ENCODE results near the gene COX6A2. TPM values are rescaled to one million over a fixed set of nuclear protein-coding genes. Genes with fewer than 3 reads are reported as not detected.

COX6A2 gene
- total and polyA plus RNA-seq, 2 donors (not counting 1 experiment from before 2014, with no cell fraction given), result not detected

DNA sequence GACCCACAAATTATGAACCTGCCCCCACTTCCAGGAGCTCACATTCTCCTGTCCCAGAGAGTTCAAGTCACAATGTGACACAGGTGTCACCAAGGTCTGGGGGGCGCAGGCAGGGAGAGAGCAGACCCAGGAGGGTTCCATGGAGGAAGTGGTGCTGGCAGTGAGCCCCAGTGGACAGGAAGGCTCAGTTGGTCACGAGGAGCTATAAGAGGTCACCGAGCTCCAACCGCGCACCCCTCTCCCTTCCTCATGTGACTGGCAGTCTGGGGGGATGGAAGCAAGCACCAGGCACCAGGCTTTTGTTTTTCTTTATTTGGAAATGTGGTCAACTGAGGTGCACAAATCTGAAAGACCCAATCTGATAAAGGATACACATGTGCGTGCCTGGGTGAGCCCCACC is 32.5 kb downstream of the COX6A2 start:
- H3K4me2 ChIP-seq (ENCODE audit: extremely low read depth, insufficient read depth, low read length), result no peak overlapping the region
- no peak overlapping the region for H3K9ac ChIP-seq (ENCODE audit: insufficient read depth, low read length)
- H3K27me3 ChIP-seq (ENCODE audit: control insufficient read depth, insufficient read depth, low read length), result no peaks in the 10 kb centered on the region
- no peak for DNase-seq (ENCODE audit: low read depth in 2 of 2)
- H4K20me1 ChIP-seq (ENCODE audit: control insufficient read depth, extremely low read depth, insufficient read depth, low read length), result no peaks in the 10 kb centered on the region
- no peaks in the 10 kb centered on the region for H3K79me2 ChIP-seq (ENCODE audit: control insufficient read depth, insufficient read depth, low read length)
- no peaks in the 10 kb centered on the region for H3K4me1 ChIP-seq (ENCODE audit: control insufficient read depth, extremely low read depth, insufficient read depth, low read length)
- no peak overlapping the region for H3K27ac ChIP-seq (ENCODE audit: insufficient read depth, low read length)
- H3K36me3 ChIP-seq (ENCODE audit: control insufficient read depth, insufficient read depth, low read length), result no peaks in the 10 kb centered on the region
- TF ChIP-seq, protein P1, sequence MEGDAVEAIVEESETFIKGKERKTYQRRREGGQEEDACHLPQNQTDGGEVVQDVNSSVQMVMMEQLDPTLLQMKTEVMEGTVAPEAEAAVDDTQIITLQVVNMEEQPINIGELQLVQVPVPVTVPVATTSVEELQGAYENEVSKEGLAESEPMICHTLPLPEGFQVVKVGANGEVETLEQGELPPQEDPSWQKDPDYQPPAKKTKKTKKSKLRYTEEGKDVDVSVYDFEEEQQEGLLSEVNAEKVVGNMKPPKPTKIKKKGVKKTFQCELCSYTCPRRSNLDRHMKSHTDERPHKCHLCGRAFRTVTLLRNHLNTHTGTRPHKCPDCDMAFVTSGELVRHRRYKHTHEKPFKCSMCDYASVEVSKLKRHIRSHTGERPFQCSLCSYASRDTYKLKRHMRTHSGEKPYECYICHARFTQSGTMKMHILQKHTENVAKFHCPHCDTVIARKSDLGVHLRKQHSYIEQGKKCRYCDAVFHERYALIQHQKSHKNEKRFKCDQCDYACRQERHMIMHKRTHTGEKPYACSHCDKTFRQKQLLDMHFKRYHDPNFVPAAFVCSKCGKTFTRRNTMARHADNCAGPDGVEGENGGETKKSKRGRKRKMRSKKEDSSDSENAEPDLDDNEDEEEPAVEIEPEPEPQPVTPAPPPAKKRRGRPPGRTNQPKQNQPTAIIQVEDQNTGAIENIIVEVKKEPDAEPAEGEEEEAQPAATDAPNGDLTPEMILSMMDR (conservative IDR thresholded peaks at IDR 0.05 in 1 of 2, IDR thresholded peaks at IDR 0.05 in 1 of 2; ENCODE audit: low read depth in 1 of 2, low read length in 2 of 2), result no peak
- no peak for TF ChIP-seq EZH2 (IDR thresholded peaks at IDR 0.05; ENCODE audit: low read length, missing control alignments)
- H3K4me3 ChIP-seq (replicated peaks in 1 of 4; ENCODE audit: control extremely low read depth in 1 of 4, insufficient read depth in 1 of 4, low read depth in 3 of 4, low read length in 4 of 4), result no peak overlapping the region
- H2AFZ ChIP-seq (ENCODE audit: low read length), result no peak overlapping the region
- H3K9me3 ChIP-seq (ENCODE audit: control insufficient read depth, insufficient read depth, low read depth, low read length), result no peaks in the 10 kb centered on the region

DNA sequence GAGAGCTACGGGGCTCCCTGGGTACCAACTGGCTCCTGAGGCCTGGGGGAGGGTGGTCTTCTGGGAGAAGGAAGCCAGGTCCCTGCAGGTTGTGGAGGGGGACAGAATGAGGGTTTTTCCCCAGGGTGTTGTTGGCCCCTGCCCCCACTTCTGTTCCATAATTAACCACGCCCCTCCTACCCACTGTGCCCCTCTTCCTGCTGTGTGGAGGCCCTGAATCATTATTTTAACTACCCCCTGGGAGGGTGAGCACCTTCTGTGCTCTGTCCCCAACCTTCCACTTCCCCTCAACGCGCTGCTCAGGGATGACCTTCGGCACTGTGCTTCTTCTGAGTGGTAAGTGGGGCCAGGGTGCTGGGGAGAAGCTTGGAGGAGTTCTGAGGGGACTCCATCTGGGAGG is 35.1 kb downstream of the COX6A2 start, which contains the start of gene ITGAD:
Gene ITGAD (plus strand): TSS at position 280 of the 400 bp plus-strand sequence. CDS start 26 bp downstream, at position 306.
- DNase-seq (ENCODE audit: low read depth in 2 of 2), result no peak
- no peaks in the 10 kb centered on the region for H3K27me3 ChIP-seq (ENCODE audit: control insufficient read depth, insufficient read depth, low read length)
- H3K4me2 ChIP-seq (ENCODE audit: extremely low read depth, insufficient read depth, low read length), result no peak within 1 kb of the TSS
- TF ChIP-seq, protein P1 (conservative IDR thresholded peaks at IDR 0.05 in 1 of 2, IDR thresholded peaks at IDR 0.05 in 1 of 2; ENCODE audit: low read depth in 1 of 2, low read length in 2 of 2), result no peak
- no peak for TF ChIP-seq EZH2 (IDR thresholded peaks at IDR 0.05; ENCODE audit: low read length, missing control alignments)
- no peak within 1 kb of the TSS for H3K9ac ChIP-seq (ENCODE audit: insufficient read depth, low read length)
- H3K9me3 ChIP-seq (ENCODE audit: control insufficient read depth, insufficient read depth, low read depth, low read length), result no peaks in the 10 kb centered on the region
- no peaks in the 10 kb centered on the region for H3K79me2 ChIP-seq (ENCODE audit: control insufficient read depth, insufficient read depth, low read length)
- no peaks in the 10 kb centered on the region for H3K36me3 ChIP-seq (ENCODE audit: control insufficient read depth, insufficient read depth, low read length)
- H4K20me1 ChIP-seq (ENCODE audit: control insufficient read depth, extremely low read depth, insufficient read depth, low read length), result no peaks in the 10 kb centered on the region
- H3K4me3 ChIP-seq (replicated peaks in 1 of 4; ENCODE audit: control extremely low read depth in 1 of 4, insufficient read depth in 1 of 4, low read depth in 3 of 4, low read length in 4 of 4), result no peak within 1 kb of the TSS
- no peak within 1 kb of the TSS for H2AFZ ChIP-seq (ENCODE audit: low read length)
- no peaks in the 10 kb centered on the region for H3K4me1 ChIP-seq (ENCODE audit: control insufficient read depth, extremely low read depth, insufficient read depth, low read length)
- H3K27ac ChIP-seq (ENCODE audit: insufficient read depth, low read length), result no peak within 1 kb of the TSS

DNA sequence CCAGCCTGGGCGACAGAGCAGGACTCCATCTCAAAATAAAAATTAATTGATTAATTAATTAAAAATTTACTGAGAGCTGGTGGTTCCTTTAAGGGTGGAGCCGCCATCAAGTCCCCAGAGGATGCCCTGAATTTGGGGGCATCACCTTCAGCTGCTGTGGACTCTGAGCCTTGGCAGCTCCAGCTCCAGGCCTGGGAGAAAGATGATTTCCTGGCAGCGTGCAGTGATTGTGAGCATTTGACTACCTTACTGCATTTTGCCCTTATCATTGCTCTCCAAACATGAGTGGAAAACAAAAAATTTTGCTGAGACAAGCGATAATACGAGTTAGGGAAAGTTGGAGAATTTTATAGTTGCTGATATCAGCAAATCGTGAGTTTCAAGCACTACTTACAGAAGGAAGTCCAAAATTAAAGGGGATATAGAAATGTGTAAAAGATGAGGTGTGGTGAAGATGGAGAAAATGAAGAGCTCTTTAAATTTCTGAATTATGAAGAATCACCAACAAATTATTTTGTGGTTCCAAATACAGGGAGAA is 37.6 kb downstream of the COX6A2 start:
- H3K4me2 ChIP-seq (ENCODE audit: extremely low read depth, insufficient read depth, low read length), result no peak overlapping the region
- H3K36me3 ChIP-seq (ENCODE audit: control insufficient read depth, insufficient read depth, low read length), result no peaks in the 10 kb centered on the region
- no peaks in the 10 kb centered on the region for H3K4me1 ChIP-seq (ENCODE audit: control insufficient read depth, extremely low read depth, insufficient read depth, low read length)
- TF ChIP-seq, protein P1 (conservative IDR thresholded peaks at IDR 0.05 in 1 of 2, IDR thresholded peaks at IDR 0.05 in 1 of 2; ENCODE audit: low read depth in 1 of 2, low read length in 2 of 2), result no peak
- TF ChIP-seq EZH2 (IDR thresholded peaks at IDR 0.05; ENCODE audit: low read length, missing control alignments), result no peak
- H3K79me2 ChIP-seq (ENCODE audit: control insufficient read depth, insufficient read depth, low read length), result no peaks in the 10 kb centered on the region
- H3K27ac ChIP-seq (ENCODE audit: insufficient read depth, low read length), result no peak overlapping the region
- no peak overlapping the region for H3K4me3 ChIP-seq (replicated peaks in 1 of 4; ENCODE audit: control extremely low read depth in 1 of 4, insufficient read depth in 1 of 4, low read depth in 3 of 4, low read length in 4 of 4)
- H3K27me3 ChIP-seq (ENCODE audit: control insufficient read depth, insufficient read depth, low read length), result no peaks in the 10 kb centered on the region
- no peak overlapping the region for H3K9ac ChIP-seq (ENCODE audit: insufficient read depth, low read length)
- no peaks in the 10 kb centered on the region for H4K20me1 ChIP-seq (ENCODE audit: control insufficient read depth, extremely low read depth, insufficient read depth, low read length)
- H3K9me3 ChIP-seq (ENCODE audit: control insufficient read depth, insufficient read depth, low read depth, low read length), result no peaks in the 10 kb centered on the region
- DNase-seq (ENCODE audit: low read depth in 2 of 2), result no peak
- H2AFZ ChIP-seq (ENCODE audit: low read length), result no peak overlapping the region

Measured in fibroblast of lung (primary cell).